Naive B cell (primary cell): ENCODE measurements around the gene ERLIN1. TPM values are rescaled to one million over a fixed set of nuclear protein-coding genes. Genes with fewer than 3 reads are reported as not detected.
"Not testable (repeated sequence)": the region's sequence is repeated elsewhere in the genome, so short reads cannot be mapped to it uniquely, and the experiment has no call there.

Experiments
- ATAC-seq, 2 donors: fragments of 150-1000 bp; cut with Tn5 transposase; 2 replicates each; pipeline ENCODE4 v1.10.0; 2021; ENCODE audit warnings: low read depth in 2 of 2, mild to moderate bottlenecking in 2 of 2, moderate library complexity in 2 of 2
- DNase-seq: peaks from one replicate; pipeline ENCODE4 v3.0.0; 2022
- H3K27ac Mint-ChIP-seq, 6 donors: one replicate each; pipeline ENCODE4 v1.8.0; 2020 to 2022; ENCODE audit warnings: mild to moderate bottlenecking in 6 of 6, mixed read lengths in 6 of 6, moderate library complexity in 5 of 6, inconsistent platforms in 2 of 6
- H3K27me3 Mint-ChIP-seq, 3 donors: one replicate each; pipeline ENCODE4 v1.8.0; 2021 to 2022; ENCODE audit warnings: mixed read lengths in 3 of 3, mild to moderate bottlenecking in 1 of 3
- H3K36me3 Mint-ChIP-seq, 2 donors: one replicate each; pipeline ENCODE4 v1.8.0; 2020 to 2022; ENCODE audit warnings: mixed read lengths in 2 of 2, inconsistent platforms in 1 of 2, mild to moderate bottlenecking in 1 of 2
- H3K4me1 Mint-ChIP-seq, 3 donors: one replicate each; pipeline ENCODE4 v1.8.0; 2020 to 2022; ENCODE audit warnings: mixed read lengths in 3 of 3, inconsistent platforms in 1 of 3, mild to moderate bottlenecking in 1 of 3, moderate library complexity in 1 of 3
- H3K4me3 Mint-ChIP-seq, 8 donors: one replicate each; pipeline ENCODE4 v1.8.0; 2020 to 2022; ENCODE audit warnings: mild to moderate bottlenecking in 8 of 8, mixed read lengths in 8 of 8, moderate library complexity in 8 of 8, inconsistent platforms in 2 of 8
- H3K9me3 Mint-ChIP-seq, 7 donors: one replicate each; pipeline ENCODE4 v1.8.0; 2020 to 2022; ENCODE audit warnings: mixed read lengths in 7 of 7, mild to moderate bottlenecking in 5 of 7, inconsistent platforms in 2 of 7, moderate library complexity in 1 of 7
- polyA plus RNA-seq, 6 donors: library from polyadenylated mRNA; unstranded; fragments of 300-500 nt; fragmentation: Illumina TruSeq; gene quantifications; one replicate each; pipeline ENCODE4 v1.2.3, GENCODE V29; 2021; ENCODE audit warnings: low read depth in 6 of 6

ERLIN1 gene
- polyA plus RNA-seq, 6 donors from 2014 or later: 3.4 to 14.6 (median 9.8) TPM

- Mint-ChIP-seq H3K4me1 (peaks cover 0 to under 1% (median under 1%) of the 10 kb centered on the region in 3 donors), H3K9me3 (no peaks in the 10 kb centered on the region), H3K27ac (peak overlapping the region in 1 of 6 donors; percentile 41), H3K4me3 (no peak overlapping the region), H3K27me3 (peaks cover 10 to 23% (median 16%) of the 10 kb centered on the region in 3 donors), H3K36me3 (no peaks in the 10 kb centered on the region)
- DNase-seq (no peak), ATAC-seq (no peak)
These were observed 42.1 kb downstream of the ERLIN1 start for GRCh38 chr10:100143756-100144155.

GRCh38 chr10:100141446-100142087, 44.3 kb downstream of the ERLIN1 start:
- peaks cover 10 to 31% (median 16%) of the 10 kb centered on the region in 3 donors for H3K27me3 Mint-ChIP-seq
- H3K4me3 Mint-ChIP-seq: no peak overlapping the region
- H3K36me3 Mint-ChIP-seq: no peaks in the 10 kb centered on the region
- ATAC-seq (no peak), DNase-seq (no peak)
- H3K4me1 Mint-ChIP-seq: no peaks in the 10 kb centered on the region
- peaks cover 0 to under 1% (median 0%) of the 10 kb centered on the region in 7 donors for H3K9me3 Mint-ChIP-seq
- no peak overlapping the region for H3K27ac Mint-ChIP-seq

DNA sequence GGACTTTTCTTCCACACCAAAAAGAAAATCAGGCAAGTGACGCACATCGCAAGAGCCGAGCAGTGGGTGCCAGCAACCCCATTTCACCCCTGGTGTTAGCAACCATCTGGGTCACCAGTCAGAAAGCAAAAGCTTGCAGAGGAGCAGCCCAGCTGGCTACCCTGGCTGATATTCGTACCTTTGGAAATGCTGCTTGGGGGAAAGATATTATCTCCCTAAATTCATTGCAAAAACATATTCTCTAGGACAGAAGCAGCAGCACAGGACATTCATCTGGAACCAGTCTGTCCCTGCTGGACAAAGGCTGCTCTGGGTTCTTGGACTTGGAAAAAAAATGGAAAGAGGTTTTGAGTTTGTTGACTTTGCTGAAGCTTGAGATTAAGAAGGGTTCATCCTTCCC, 45.8 kb downstream of the ERLIN1 start:
- Mint-ChIP-seq H3K4me1 (no peaks in the 10 kb centered on the region), H3K9me3 (peaks cover 0 to 9% (median 3%) of the 10 kb centered on the region in 7 donors), H3K27ac (no peak overlapping the region), H3K4me3 (no peak overlapping the region), H3K36me3 (no peaks in the 10 kb centered on the region), H3K27me3 (peaks cover 13 to 36% (median 18%) of the 10 kb centered on the region in 3 donors)
- ATAC-seq: no peak
- DNase-seq: no peak

- peaks cover 0 to 1% of the 10 kb centered on the region in 2 donors for H3K36me3 Mint-ChIP-seq
These were observed 46.8 kb downstream of the ERLIN1 start for GRCh38 chr10:100138921-100139496.

DNA sequence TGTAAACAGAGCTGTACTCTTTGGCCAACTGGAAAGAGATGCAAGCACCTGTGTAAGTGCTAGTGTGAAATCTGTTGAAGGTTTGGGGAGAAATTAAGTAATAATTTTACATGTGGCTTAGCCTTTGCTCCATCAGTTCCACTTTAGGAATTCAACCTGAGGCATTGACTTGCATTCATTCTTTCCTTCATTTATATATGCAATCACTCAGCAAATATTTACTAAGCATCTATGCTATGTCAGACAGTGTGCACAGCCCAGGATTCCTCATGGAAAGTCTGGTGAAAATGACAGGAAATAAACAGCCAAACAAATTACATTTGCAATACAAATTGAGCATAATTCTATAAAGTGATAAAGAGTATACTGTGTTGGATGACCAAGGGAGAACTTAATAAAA, 50.3 kb downstream of the ERLIN1 start:
- Mint-ChIP-seq H3K27me3 (peaks cover 16 to 34% (median 30%) of the 10 kb centered on the region in 3 donors), H3K4me1 (no peaks in the 10 kb centered on the region), H3K4me3 (no peak overlapping the region), H3K27ac (peak overlapping the region in 1 of 6 donors; percentile 2), H3K36me3 (peaks cover 3 to 7% of the 10 kb centered on the region in 2 donors), H3K9me3 (peaks cover 3 to 29% (median 20%) of the 10 kb centered on the region in 7 donors)
- ATAC-seq (no peak), DNase-seq (no peak)

More at GRCh38 chr10:100138921-100139496, 46.8 kb downstream of the ERLIN1 start:
- peaks cover 0 to 18% (median 12%) of the 10 kb centered on the region in 7 donors for H3K9me3 Mint-ChIP-seq
- ATAC-seq (no peak), DNase-seq (no peak)
- no peak overlapping the region for H3K4me3 Mint-ChIP-seq
- peaks cover 13 to 30% (median 16%) of the 10 kb centered on the region in 3 donors for H3K27me3 Mint-ChIP-seq
- H3K27ac Mint-ChIP-seq: no peak overlapping the region
- H3K4me1 Mint-ChIP-seq: no peaks in the 10 kb centered on the region

- H3K36me3 Mint-ChIP-seq: peaks cover 3 to 7% of the 10 kb centered on the region in 2 donors
- no peak overlapping the region for H3K27ac Mint-ChIP-seq
- no peak overlapping the region for H3K4me3 Mint-ChIP-seq
- no peak for DNase-seq
- H3K9me3 Mint-ChIP-seq: peaks cover 3 to 29% (median 20%) of the 10 kb centered on the region in 7 donors
- ATAC-seq: no peak
- peaks cover 13 to 44% (median 35%) of the 10 kb centered on the region in 3 donors for H3K27me3 Mint-ChIP-seq
- H3K4me1 Mint-ChIP-seq: no peaks in the 10 kb centered on the region
These were observed 52.0 kb downstream of the ERLIN1 start for GRCh38 chr10:100133801-100134200.

DNA sequence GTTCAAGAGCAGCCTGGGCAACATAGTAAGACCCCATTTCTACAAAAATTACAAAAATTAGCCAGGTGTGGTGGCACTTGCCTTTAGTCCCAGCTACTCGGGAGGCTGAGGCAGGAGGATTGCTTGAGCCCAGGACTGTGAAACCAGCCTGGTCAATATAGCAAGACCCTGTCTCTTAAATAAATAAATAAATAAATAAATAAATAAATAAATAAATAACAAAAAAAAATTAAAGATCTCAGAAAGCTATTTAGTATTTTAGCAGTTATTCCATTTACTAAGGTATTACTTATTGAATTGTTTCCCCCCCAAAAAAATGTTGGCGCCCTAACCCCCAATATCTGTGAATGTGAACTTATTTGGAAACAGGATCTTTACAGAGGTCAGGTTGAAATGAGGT, 53.4 kb downstream of the ERLIN1 start:
- H3K36me3 Mint-ChIP-seq: peaks cover 3 to 7% of the 10 kb centered on the region in 2 donors
- H3K4me3 Mint-ChIP-seq: no peak overlapping the region
- no peak overlapping the region for H3K27ac Mint-ChIP-seq
- H3K4me1 Mint-ChIP-seq: no peaks in the 10 kb centered on the region
- peaks cover 3 to 29% (median 20%) of the 10 kb centered on the region in 7 donors for H3K9me3 Mint-ChIP-seq
- DNase-seq (no peak), ATAC-seq (no peak)
- peaks cover 18 to 57% (median 40%) of the 10 kb centered on the region in 3 donors for H3K27me3 Mint-ChIP-seq

DNA sequence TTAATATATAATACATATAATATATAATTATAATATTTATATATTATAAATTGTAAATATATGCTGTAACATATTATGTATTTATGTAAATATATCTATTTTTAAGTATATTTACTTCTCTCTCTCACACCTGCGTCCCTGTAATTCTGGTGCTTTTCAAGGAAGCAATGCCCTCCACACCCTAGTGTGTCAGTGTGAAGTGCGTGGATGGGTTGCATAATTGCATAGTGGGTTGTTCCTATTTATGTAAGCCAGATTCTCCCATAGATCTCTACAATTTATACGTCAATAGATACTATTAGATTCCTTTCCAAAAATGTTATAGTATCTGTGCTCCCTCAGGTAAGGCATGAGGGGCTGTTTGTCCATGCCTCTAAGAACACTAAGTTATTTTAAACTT, 54.3 kb downstream of the ERLIN1 start:
- DNase-seq (no peak), ATAC-seq (no peak)
- Mint-ChIP-seq H3K4me3 (no peak overlapping the region), H3K27ac (no peak overlapping the region), H3K9me3 (peaks cover 3 to 29% (median 20%) of the 10 kb centered on the region in 7 donors), H3K36me3 (peaks cover 3 to 7% of the 10 kb centered on the region in 2 donors), H3K27me3 (peaks cover 18 to 60% (median 36%) of the 10 kb centered on the region in 3 donors), H3K4me1 (no peaks in the 10 kb centered on the region)

DNA sequence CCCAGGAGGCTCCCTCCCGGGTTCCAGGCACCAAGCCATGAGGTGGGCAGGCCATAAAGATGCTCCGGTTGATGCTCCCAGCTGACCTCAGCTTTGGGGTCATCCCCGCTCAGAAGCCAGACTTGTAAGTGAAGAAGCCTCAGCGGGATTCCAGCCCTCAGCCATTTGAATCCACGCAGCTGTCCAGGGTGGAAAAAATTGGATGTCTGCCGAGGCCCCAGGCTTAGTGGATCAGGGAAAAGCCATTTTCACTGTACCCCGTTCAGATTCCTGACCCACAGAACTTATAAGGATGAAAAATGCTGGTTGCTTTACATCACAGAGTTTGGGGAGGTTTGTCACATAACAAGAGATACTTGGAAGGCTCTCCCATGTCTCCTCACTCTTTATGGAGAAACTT, 55.0 kb downstream of the ERLIN1 start:
- no peaks in the 10 kb centered on the region for H3K4me1 Mint-ChIP-seq
- H3K27me3 Mint-ChIP-seq: peaks cover 18 to 57% (median 36%) of the 10 kb centered on the region in 3 donors

DNA sequence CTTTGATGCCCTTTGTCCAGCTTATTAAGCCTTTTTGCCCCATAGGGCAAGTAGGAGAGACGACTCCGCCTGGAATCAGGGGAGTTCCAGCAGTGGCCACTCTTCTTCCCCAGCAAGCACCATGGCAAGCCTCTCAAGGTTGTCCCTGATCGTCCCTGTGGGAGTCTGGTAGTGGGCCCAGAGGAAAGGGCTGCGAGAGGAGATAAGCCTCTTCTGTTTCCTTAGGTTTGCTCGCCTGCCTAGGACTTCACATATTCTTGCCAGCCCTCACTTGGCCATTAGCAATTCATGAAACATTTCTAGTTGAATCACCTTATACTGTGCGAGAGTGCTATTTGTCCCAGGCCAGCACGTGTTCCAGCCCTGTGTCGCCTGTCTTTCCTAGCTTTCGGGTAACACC, 56.4 kb downstream of the ERLIN1 start:
- no peak for ATAC-seq
- no peak for DNase-seq
- H3K27me3 Mint-ChIP-seq: peaks cover 23 to 52% (median 31%) of the 10 kb centered on the region in 3 donors

More for the DNA sequence above, 55.0 kb downstream of the ERLIN1 start:
- Mint-ChIP-seq H3K36me3 (peaks cover 3 to 7% of the 10 kb centered on the region in 2 donors), H3K9me3 (peaks cover 3 to 28% (median 20%) of the 10 kb centered on the region in 7 donors), H3K4me3 (no peak overlapping the region), H3K27ac (no peak overlapping the region)
- DNase-seq (no peak), ATAC-seq (no peak)

GRCh38 chr10:100128951-100129350, 56.9 kb downstream of the ERLIN1 start:
- H3K36me3 Mint-ChIP-seq: peaks cover 2 to 5% of the 10 kb centered on the region in 2 donors
- H3K4me3 Mint-ChIP-seq: no peak overlapping the region
- peaks cover 2 to 12% (median 5%) of the 10 kb centered on the region in 7 donors for H3K9me3 Mint-ChIP-seq
- peaks cover 22 to 55% (median 34%) of the 10 kb centered on the region in 3 donors for H3K27me3 Mint-ChIP-seq
- DNase-seq (no peak), ATAC-seq (no peak)
- H3K27ac Mint-ChIP-seq: no peak overlapping the region
- H3K4me1 Mint-ChIP-seq: no peaks in the 10 kb centered on the region

More for the DNA sequence above, 56.4 kb downstream of the ERLIN1 start:
- no peak overlapping the region for H3K4me3 Mint-ChIP-seq
- H3K9me3 Mint-ChIP-seq: peaks cover 3 to 17% (median 9%) of the 10 kb centered on the region in 7 donors
- peaks cover 3 to 7% of the 10 kb centered on the region in 2 donors for H3K36me3 Mint-ChIP-seq
- H3K27ac Mint-ChIP-seq: no peak overlapping the region
- H3K4me1 Mint-ChIP-seq: no peaks in the 10 kb centered on the region

GRCh38 chr10:100125335-100125734, 60.5 kb downstream of the ERLIN1 start:
- H3K27ac Mint-ChIP-seq: not testable (repeated sequence)

GRCh38 chr10:100124097-100124496, 61.7 kb downstream of the ERLIN1 start:
- peaks cover 0 to 2% (median 0%) of the 10 kb centered on the region in 3 donors for H3K4me1 Mint-ChIP-seq
- H3K4me3 Mint-ChIP-seq: no peak overlapping the region
- H3K27ac Mint-ChIP-seq: no peak overlapping the region
- H3K9me3 Mint-ChIP-seq: peaks cover 0 to 4% (median 0%) of the 10 kb centered on the region in 7 donors
- peaks cover 0 to under 1% of the 10 kb centered on the region in 2 donors for H3K36me3 Mint-ChIP-seq
- ATAC-seq (no peak), DNase-seq (no peak)
- peaks cover 18 to 40% (median 24%) of the 10 kb centered on the region in 3 donors for H3K27me3 Mint-ChIP-seq

More at GRCh38 chr10:100125335-100125734, 60.5 kb downstream of the ERLIN1 start:
- H3K27me3 Mint-ChIP-seq: peaks cover 19 to 42% (median 31%) of the 10 kb centered on the region in 3 donors
- not testable (repeated sequence) for ATAC-seq, DNase-seq, H3K9me3 Mint-ChIP-seq, H3K36me3 Mint-ChIP-seq, H3K4me1 Mint-ChIP-seq
- H3K4me3 Mint-ChIP-seq: peak overlapping the region in 1 of 8 donors; percentile 22
